ENCODE data around the gene ING4. TPM values are rescaled to one million over a fixed set of nuclear protein-coding genes. Genes with fewer than 3 reads are reported as not detected.

Gene ING4
- total and polyA plus RNA-seq, 2 of the 4 experiments (the other 2 are of a cell fraction): 22.0 to 47.5 TPM

- no TSS peak for BruUV-seq (replicated peaks)
- no peak overlapping the region for H2BK20ac ChIP-seq (ENCODE audit: low read depth, low read length)
- no CpG with 5 or more reads among the region's 6 CpGs for WGBS, 2 experiments (ENCODE audit: extremely low coverage in 2 of 2, insufficient read length in 1 of 2)
- H2AFZ ChIP-seq (replicated peaks; ENCODE audit: low read length, poor library complexity): no peak overlapping the region
- in situ Hi-C loops (cut with MboI; ENCODE audit: low sequenced_read_pairs) (loop anchor here (10.0 kb wide), 1 partner anchor 110 kb away; no protein-coding TSS in a partner anchor), intact Hi-C loops (cut with micrococcal nuclease) (loop anchor here (5.0 to 10.0 kb wide), 2 partner anchors 130 to 143 kb away; partner anchors contain the start of genes IFFO1 and P3H3), dilution Hi-C loops (cut with HindIII; ENCODE audit: low sequenced_read_pairs, unreplicated experiment) (no loop called here)
- H2BK5ac ChIP-seq (ENCODE audit: low read depth, low read length, poor library complexity, severe bottlenecking): no peak overlapping the region
- peaks cover 15 to 63% of the 10 kb centered on the region in 2 experiments for H3K79me1 ChIP-seq (ENCODE audit: low read depth in 1 of 2, low read length in 2 of 2)
- CTCF ChIA-PET: interaction anchor here (0.9 to 1.0 kb wide), 3 partner anchors 15 to 66 kb away, joined by 3 read pairs; no protein-coding TSS in a partner anchor
- H3K4me1 ChIP-seq (ENCODE audit: control insufficient read depth, insufficient read depth, low read length): peaks cover 3% of the 10 kb centered on the region
- no peak overlapping the region for H3K4ac ChIP-seq (ENCODE audit: low read depth, low read length)
- H3K9me1 ChIP-seq (ENCODE audit: insufficient read depth, low read length): no peaks in the 10 kb centered on the region
- H3K36me3 ChIP-seq (ENCODE audit: control insufficient read depth, insufficient read depth, low read length): peaks cover 11% of the 10 kb centered on the region
- no peak overlapping the region for H3K9ac ChIP-seq (ENCODE audit: low read depth, low read length)
- H2AK9ac ChIP-seq (replicated peaks; ENCODE audit: low read depth, low read length, poor library complexity): no peak overlapping the region
- H3K14ac ChIP-seq (replicated peaks; ENCODE audit: low read depth, low read length): no peak overlapping the region
- H2BK15ac ChIP-seq (ENCODE audit: low read depth, low read length): no peak overlapping the region
- no peak overlapping the region for H3K23ac ChIP-seq (ENCODE audit: low read depth, low read length)
- H3K27ac ChIP-seq (ENCODE audit: insufficient read depth, low read length): no peak overlapping the region
- no peak overlapping the region for H4K5ac ChIP-seq (ENCODE audit: low read depth, low read length)
- H4K91ac ChIP-seq (ENCODE audit: insufficient read depth, low read depth, low read length): no peak overlapping the region
- H3K4me2 ChIP-seq (ENCODE audit: low read depth, low read length): no peak overlapping the region
- DNase-seq (peak; percentile 16), ATAC-seq (ENCODE audit: low read depth) (no peak)
- H3K9me3 ChIP-seq (ENCODE audit: control insufficient read depth, insufficient read depth, low read length): no peaks in the 10 kb centered on the region
- H3K56ac ChIP-seq (ENCODE audit: extremely low read depth, insufficient read depth, low read length): no peak overlapping the region
- H3K4me3 ChIP-seq (ENCODE audit: insufficient read depth, low read depth, low read length): no peak overlapping the region
- no peak overlapping the region for H2BK120ac ChIP-seq (ENCODE audit: low read depth, low read length)
- POLR2A ChIA-PET (ENCODE audit: unreplicated experiment): no interaction called here
- H3K27me3 ChIP-seq (ENCODE audit: control insufficient read depth, insufficient read depth, low read length): no peaks in the 10 kb centered on the region
- no peak overlapping the region for H2AK5ac ChIP-seq (ENCODE audit: low read depth, low read length)
- H4K8ac ChIP-seq (ENCODE audit: low read depth in 2 of 2, low read length in 2 of 2): no peak overlapping the region; a peak in 1 of 4 replicates
- no peak overlapping the region for H3K18ac ChIP-seq (ENCODE audit: low read depth, low read length)
- TF ChIP-seq MAFK (IDR thresholded peaks at IDR 0.05; ENCODE audit: low read depth, low read length): no peak
- no peak for TF ChIP-seq NFE2L2 (IDR thresholded peaks at IDR 0.05; ENCODE audit: low read depth, low read length)
- TF ChIP-seq MAZ (IDR thresholded peaks at IDR 0.05; ENCODE audit: borderline replicate concordance, low read depth, low read length): no peak
- no peak for TF ChIP-seq RFX5 (IDR thresholded peaks at IDR 0.05; ENCODE audit: low read depth, low read length)
- peak; percentile 42 for TF ChIP-seq RAD21 (IDR thresholded peaks at IDR 0.05; ENCODE audit: low read length)
- no peak for TF ChIP-seq FOS (IDR thresholded peaks at IDR 0.05; ENCODE audit: low read depth, low read length)
- TF ChIP-seq CEBPB (IDR thresholded peaks at IDR 0.05; ENCODE audit: low read depth, low read length): peak; percentile 28; the same call in 1 of the 2 replicates
- 0 out of 2 replicates have a peak, but pooled peaks have one; percentile 20 for TF ChIP-seq SMC3 (IDR thresholded peaks at IDR 0.05; ENCODE audit: low read depth, low read length)
- TF ChIP-seq ELK1 (IDR thresholded peaks at IDR 0.05; ENCODE audit: borderline replicate concordance, low read depth, low read length): no peak
- peak; percentile 48 for TF ChIP-seq CTCF (conservative IDR thresholded peaks at IDR 0.05; ENCODE audit: low read depth, low read length)
- no peak for TF ChIP-seq BHLHE40 (IDR thresholded peaks at IDR 0.05; ENCODE audit: low read depth, low read length)
- no peak for TF ChIP-seq MXI1 (IDR thresholded peaks at IDR 0.05; ENCODE audit: borderline replicate concordance, low read depth, low read length)
- TF ChIP-seq POLR2A (IDR thresholded peaks at IDR 0.05; ENCODE audit: low read depth, low read length): no peak
- no peak for TF ChIP-seq CHD1 (IDR thresholded peaks at IDR 0.05; ENCODE audit: low read depth, low read length)
- TF ChIP-seq USF2 (IDR thresholded peaks at IDR 0.05; ENCODE audit: low read depth, low read length): no peak
- no peak for TF ChIP-seq RCOR1 (IDR thresholded peaks at IDR 0.05; ENCODE audit: insufficient replicate concordance, low read length)
- H4K20me1 ChIP-seq (ENCODE audit: insufficient read depth, low read length): peaks cover 36% of the 10 kb centered on the region; the same call in 1 of the 2 replicates
These were observed 21.7 kb upstream of the ING4 start for GRCh38 chr12:6684609-6685008.
